Stimulated activated effector memory CD8-positive, alpha-beta T cell treated with anti-CD3 and anti-CD28 coated beads, Interleukin-12 subunit alpha, Interleukin-12 subunit beta, amount 100 ng/mL, for 72 hours (primary cell): ENCODE measurements around the gene COPS7A.

Experiments
- ATAC-seq: fragments of 150-1000 bp; cut with Tn5 transposase; 2 replicates; pipeline ENCODE4 v1.10.0; 2021
- DNase-seq, 2 donors: peaks; one replicate each; pipeline ENCODE4 v3.0.0; 2021 to 2022; ENCODE audit warnings: low spot score in 2 of 2
- H3K27ac Mint-ChIP-seq: one replicate; pipeline ENCODE4 v1.8.0; 2022; ENCODE audit warnings: mild to moderate bottlenecking, mixed read lengths
- H3K36me3 Mint-ChIP-seq: one replicate; pipeline ENCODE4 v1.8.0; 2022; ENCODE audit warnings: mild to moderate bottlenecking, mixed read lengths
- H3K4me1 Mint-ChIP-seq: one replicate; pipeline ENCODE4 v1.8.0; 2022; ENCODE audit warnings: mixed read lengths
- H3K4me3 Mint-ChIP-seq: one replicate; pipeline ENCODE4 v1.8.0; 2022; ENCODE audit warnings: mild to moderate bottlenecking, mixed read lengths
- H3K9me3 Mint-ChIP-seq: one replicate; pipeline ENCODE4 v1.8.0; 2022; ENCODE audit warnings: mixed read lengths

Gene COPS7A

GRCh38 chr12:6723607-6724408 is at the start of gene COPS7A:
COPS7A (plus strand) TSS chr12:6724046; CDS start chr12:6724657, 611 bp downstream.
- peaks cover 21% of the 10 kb centered on the region for H3K4me1 Mint-ChIP-seq
- peaks cover 29% of the 10 kb centered on the region for H3K36me3 Mint-ChIP-seq
- H3K4me3 Mint-ChIP-seq = peak within 1 kb of the TSS; percentile 88
- ATAC-seq (peak; percentile 97), DNase-seq (peak; percentile 85 to 98)
- no peaks in the 10 kb centered on the region for H3K9me3 Mint-ChIP-seq
- H3K27ac Mint-ChIP-seq = peak within 1 kb of the TSS; percentile 95

- no peaks in the 10 kb centered on the region for H3K4me1 Mint-ChIP-seq
- peaks cover 100% of the 10 kb centered on the region for H3K36me3 Mint-ChIP-seq
- no peak for DNase-seq
- no peak overlapping the region for H3K27ac Mint-ChIP-seq
- ATAC-seq = no peak
- no peaks in the 10 kb centered on the region for H3K9me3 Mint-ChIP-seq
- H3K4me3 Mint-ChIP-seq = no peak overlapping the region
These were observed 46.9 kb upstream of the COPS7A start for GRCh38 chr12:6676962-6677361.

GRCh38 chr12:6684609-6685008 is 39.2 kb upstream of the COPS7A start:
- Mint-ChIP-seq H3K9me3 (no peaks in the 10 kb centered on the region), H3K36me3 (peaks cover 100% of the 10 kb centered on the region), H3K27ac (peak overlapping the region; percentile 71), H3K4me3 (peak overlapping the region; percentile 19), H3K4me1 (peaks cover 50% of the 10 kb centered on the region)
- peak; percentile 52 for ATAC-seq
- DNase-seq = peak; percentile 40 to 70

GRCh38 chr12:6685814-6686213 is 38.0 kb upstream of the COPS7A start:
- H3K4me1 Mint-ChIP-seq = peaks cover 56% of the 10 kb centered on the region
- ATAC-seq (no peak), DNase-seq (no peak)
- H3K9me3 Mint-ChIP-seq = no peaks in the 10 kb centered on the region
- peak overlapping the region; percentile 71 for H3K27ac Mint-ChIP-seq
- H3K4me3 Mint-ChIP-seq = peak overlapping the region; percentile 84
- H3K36me3 Mint-ChIP-seq = peaks cover 94% of the 10 kb centered on the region

- Mint-ChIP-seq H3K4me3 (peak overlapping the region; percentile 84), H3K9me3 (no peaks in the 10 kb centered on the region), H3K27ac (peak overlapping the region; percentile 97), H3K36me3 (peaks cover 67% of the 10 kb centered on the region), H3K4me1 (peaks cover 59% of the 10 kb centered on the region)
- DNase-seq (no peak), ATAC-seq (peak; percentile 23)
These were observed 35.3 kb upstream of the COPS7A start for GRCh38 chr12:6688543-6688998.

GRCh38 chr12:6688999-6689882 is 34.6 kb upstream of the COPS7A start, which contains the start of gene ZNF384:
ZNF384 (minus strand) TSS chr12:6689375; CDS start chr12:6679520, 9,855 bp downstream.
- ATAC-seq (peak; percentile 89), DNase-seq (peak; percentile 78 to 96)
- Mint-ChIP-seq H3K4me3 (peak within 1 kb of the TSS; percentile 84), H3K4me1 (peaks cover 61% of the 10 kb centered on the region), H3K36me3 (peaks cover 60% of the 10 kb centered on the region), H3K27ac (peak within 1 kb of the TSS; percentile 97), H3K9me3 (no peaks in the 10 kb centered on the region)

GRCh38 chr12:6691473-6691872 is 32.4 kb upstream of the COPS7A start:
- no peak overlapping the region for H3K27ac Mint-ChIP-seq
- peak overlapping the region; percentile 84 for H3K4me3 Mint-ChIP-seq
- H3K36me3 Mint-ChIP-seq = peaks cover 38% of the 10 kb centered on the region
- ATAC-seq = no peak
- H3K9me3 Mint-ChIP-seq = no peaks in the 10 kb centered on the region
- H3K4me1 Mint-ChIP-seq = peaks cover 40% of the 10 kb centered on the region
- no peak for DNase-seq

- DNase-seq (no peak), ATAC-seq (no peak)
- Mint-ChIP-seq H3K27ac (peak overlapping the region; percentile 71), H3K9me3 (no peaks in the 10 kb centered on the region), H3K4me1 (peaks cover 28% of the 10 kb centered on the region), H3K4me3 (no peak overlapping the region), H3K36me3 (peaks cover 23% of the 10 kb centered on the region)
These were observed 31.0 kb upstream of the COPS7A start for GRCh38 chr12:6692888-6693287.

GRCh38 chr12:6693832-6694355 is 30.0 kb upstream of the COPS7A start:
- ATAC-seq = no peak
- H3K4me1 Mint-ChIP-seq = peaks cover 28% of the 10 kb centered on the region
- peaks cover 13% of the 10 kb centered on the region for H3K36me3 Mint-ChIP-seq
- no peak overlapping the region for H3K4me3 Mint-ChIP-seq
- peak overlapping the region; percentile 71 for H3K27ac Mint-ChIP-seq
- H3K9me3 Mint-ChIP-seq = no peaks in the 10 kb centered on the region
- no peak for DNase-seq

- Mint-ChIP-seq H3K27ac (peak overlapping the region; percentile 58), H3K36me3 (peaks cover 5% of the 10 kb centered on the region), H3K9me3 (no peaks in the 10 kb centered on the region), H3K4me3 (no peak overlapping the region), H3K4me1 (peaks cover 36% of the 10 kb centered on the region)
- peak; percentile 4 for ATAC-seq
- DNase-seq = no peak
These were observed 29.1 kb upstream of the COPS7A start for GRCh38 chr12:6694701-6695100.

- H3K9me3 Mint-ChIP-seq = no peaks in the 10 kb centered on the region
- ATAC-seq (no peak), DNase-seq (no peak)
- peak overlapping the region; percentile 16 for H3K27ac Mint-ChIP-seq
- H3K4me1 Mint-ChIP-seq = peaks cover 33% of the 10 kb centered on the region
- no peaks in the 10 kb centered on the region for H3K36me3 Mint-ChIP-seq
- no peak overlapping the region for H3K4me3 Mint-ChIP-seq
These were observed 28.4 kb upstream of the COPS7A start for GRCh38 chr12:6695313-6696045.

- Mint-ChIP-seq H3K36me3 (no peaks in the 10 kb centered on the region), H3K4me3 (no peak overlapping the region), H3K27ac (peak overlapping the region; percentile 73), H3K4me1 (peaks cover 33% of the 10 kb centered on the region), H3K9me3 (no peaks in the 10 kb centered on the region)
- ATAC-seq = no peak
- no peak for DNase-seq
These were observed 26.9 kb upstream of the COPS7A start for GRCh38 chr12:6696690-6697583.

- no peaks in the 10 kb centered on the region for H3K36me3 Mint-ChIP-seq
- H3K4me1 Mint-ChIP-seq = peaks cover 28% of the 10 kb centered on the region
- no peak for DNase-seq
- no peak overlapping the region for H3K27ac Mint-ChIP-seq
- H3K9me3 Mint-ChIP-seq = no peaks in the 10 kb centered on the region
- H3K4me3 Mint-ChIP-seq = no peak overlapping the region
- peak; percentile 33 for ATAC-seq
These were observed 26.1 kb upstream of the COPS7A start for GRCh38 chr12:6697584-6698351.
